Panc1 (cell line): ENCODE data around the gene TMEM129. TPM values are rescaled to one million over a fixed set of nuclear protein-coding genes. Genes with fewer than 3 reads are reported as not detected.

Source experiments
- ATAC-seq: fragments of 200-7000 bp; cut with Tn5 transposase; 2 replicates; pipeline ENCODE4 v1.9.1; 2020; ENCODE audit warnings: mild to moderate bottlenecking, moderate library complexity
- Bru-seq: library from RNA; stranded (reverse); fragments of 400-500 nt; gene quantifications from one replicate; lab custom pipeline; 2021; lab: Mats Ljungman, UMichigan
- BruChase-seq, 2 experiments: library from RNA; stranded (reverse); fragments of 400-500 nt; gene quantifications; one replicate each; lab custom pipeline; 2021; lab: Mats Ljungman, UMichigan
- BruUV-seq: library from RNA; stranded (reverse); fragments of 400-500 nt; replicated peaks from 2 replicates; lab custom pipeline; 2021; lab: Mats Ljungman, UMichigan
- CTCF ChIA-PET: fragments of 300-600 bp; sonication (Branson Sonifier 250); formaldehyde crosslinking; loops from one replicate; lab custom pipeline; 2022; ENCODE audit warnings: antibody characterized with exemption; lab: Charles Lee
- POLR2A ChIA-PET: fragments of 300-600 bp; sonication (Branson Sonifier 250); formaldehyde crosslinking; loops from one replicate; lab custom pipeline; 2022; ENCODE audit warnings: antibody characterized with exemption; lab: Charles Lee
- DNase-seq: peaks from one replicate; pipeline ENCODE4 v3.0.0-alpha.2; 2010; ENCODE audit warnings: low read depth, low spot score
- H3K27ac ChIP-seq: 2 replicates; pipeline ENCODE4 v1.5.1; 2011; ENCODE audit warnings: mild to moderate bottlenecking, low read length, inconsistent platforms
- H3K27me3 ChIP-seq: fragments of 200-500 bp; sonication (Bioruptor generic); 2 replicates; pipeline ENCODE4 v1.6.0; 2014; ENCODE audit warnings: low read length, inconsistent platforms; ENCODE audit not compliant: control insufficient read depth, insufficient read depth
- H3K36me3 ChIP-seq: fragments of 200-500 bp; sonication (Bioruptor generic); 2 replicates; pipeline ENCODE4 v1.5.1; 2014; ENCODE audit warnings: inconsistent platforms, mild to moderate bottlenecking, low read length, moderate library complexity; ENCODE audit not compliant: control insufficient read depth, insufficient read depth
- H3K4me1 ChIP-seq: 2 replicates; pipeline ENCODE4 v1.5.1; 2011; ENCODE audit warnings: inconsistent platforms, mild to moderate bottlenecking, low read length, moderate library complexity; ENCODE audit not compliant: control insufficient read depth, insufficient read depth
- H3K4me3 ChIP-seq, 2 experiments: 2 replicates each; pipeline ENCODE4 v1.5.1; 2011 to 2012; ENCODE audit warnings: low read depth in 2 of 2, low read length in 2 of 2, mild to moderate bottlenecking in 2 of 2, inconsistent platforms in 1 of 2, moderate library complexity in 1 of 2
- H3K9me3 ChIP-seq: fragments of 200-500 bp; sonication (Bioruptor generic); 2 replicates; pipeline ENCODE4 v1.5.1; 2014; ENCODE audit warnings: low read depth, mild to moderate bottlenecking, inconsistent platforms, low read length, moderate library complexity; ENCODE audit not compliant: control insufficient read depth, insufficient read depth
- CTCF ChIP-seq: fragments of 450-650 bp; IDR thresholded peaks from 2 replicates; pipeline ENCODE4 v1.5.1; 2017; ENCODE audit warnings: mild to moderate bottlenecking
- POLR2AphosphoS5 ChIP-seq: IDR thresholded peaks from 2 replicates; pipeline ENCODE4 v1.6.1; 2012; ENCODE audit warnings: mild to moderate bottlenecking, low read depth, low read length, moderate library complexity
- REST ChIP-seq, 2 experiments: IDR thresholded peaks; 2 replicates each; pipeline ENCODE4 v1.6.1; 2011 to 2012; ENCODE audit warnings: low read depth in 2 of 2, control low read depth in 1 of 2, low read length in 1 of 2, mild to moderate bottlenecking in 1 of 2, moderate library complexity in 1 of 2; ENCODE audit not compliant: insufficient read depth in 1 of 2
- SIN3A ChIP-seq: IDR thresholded peaks from 2 replicates; pipeline ENCODE4 v1.6.1; 2012; ENCODE audit warnings: low read depth, mild to moderate bottlenecking, low read length, moderate library complexity, borderline replicate concordance; ENCODE audit not compliant: insufficient read depth
- TCF7L2 ChIP-seq: IDR thresholded peaks from 2 replicates; pipeline ENCODE4 v1.6.1; 2011; ENCODE audit warnings: mild to moderate bottlenecking, low read depth, low read length, inconsistent platforms
- in situ Hi-C: cut with HindIII; loops from 2 replicates; pipeline ENCODE4 v1.10.0; 2016; ENCODE audit warnings: low sequenced_read_pairs, low pct_unique_long_range_greater_than_20kb
- intact Hi-C: fragments of 100-400 bp; cut with micrococcal nuclease; formaldehyde crosslinking; loops from one replicate; pipeline ENCODE4 v1.10.0; 2022; ENCODE audit not compliant: unreplicated experiment
- long read RNA-seq: library from polyadenylated mRNA; unstranded; transcript quantifications from one replicate; pipeline ENCODE4 v2.0.0, GENCODE V29; 2021; ENCODE audit not compliant: unreplicated experiment
- polyA plus RNA-seq: library from polyadenylated mRNA; unstranded; fragments of >200 nt; gene quantifications from one replicate; pipeline ENCODE4 v1.2.1, GENCODE V29; 2012; ENCODE audit warnings: missing spikeins; ENCODE audit not compliant: insufficient read length
- total RNA-seq: library from RNA; stranded (reverse); gene quantifications from one replicate; pipeline ENCODE4 v1.2.1, GENCODE V29; 2021; ENCODE audit not compliant: unreplicated experiment

The TMEM129 gene
- total RNA-seq (32.6 TPM), Bru-seq, nascent RNA (percentile 59 among the genes with signal in this experiment), BruChase-seq, experiment 1, labeled RNA remaining after a 2-hour chase (percentile 66 among the genes with signal in this experiment), BruChase-seq, experiment 2, labeled RNA remaining after a 6-hour chase (percentile 79 among the genes with signal in this experiment)
- 37.6 TPM for polyA plus RNA-seq
- long read RNA-seq, transcript TMEM129-202 (4 exons, 2,810 nt): major isoform, 40 of 107 reads
- long read RNA-seq, transcript TMEM129-201 (3 exons, 2,678 nt): minor isoform, 14 of 107 reads
- long read RNA-seq, partial matches to known transcripts: 18 of 107 reads
- long read RNA-seq, other reads (novel, unspliced or antisense): 31 of 107 reads

DNA sequence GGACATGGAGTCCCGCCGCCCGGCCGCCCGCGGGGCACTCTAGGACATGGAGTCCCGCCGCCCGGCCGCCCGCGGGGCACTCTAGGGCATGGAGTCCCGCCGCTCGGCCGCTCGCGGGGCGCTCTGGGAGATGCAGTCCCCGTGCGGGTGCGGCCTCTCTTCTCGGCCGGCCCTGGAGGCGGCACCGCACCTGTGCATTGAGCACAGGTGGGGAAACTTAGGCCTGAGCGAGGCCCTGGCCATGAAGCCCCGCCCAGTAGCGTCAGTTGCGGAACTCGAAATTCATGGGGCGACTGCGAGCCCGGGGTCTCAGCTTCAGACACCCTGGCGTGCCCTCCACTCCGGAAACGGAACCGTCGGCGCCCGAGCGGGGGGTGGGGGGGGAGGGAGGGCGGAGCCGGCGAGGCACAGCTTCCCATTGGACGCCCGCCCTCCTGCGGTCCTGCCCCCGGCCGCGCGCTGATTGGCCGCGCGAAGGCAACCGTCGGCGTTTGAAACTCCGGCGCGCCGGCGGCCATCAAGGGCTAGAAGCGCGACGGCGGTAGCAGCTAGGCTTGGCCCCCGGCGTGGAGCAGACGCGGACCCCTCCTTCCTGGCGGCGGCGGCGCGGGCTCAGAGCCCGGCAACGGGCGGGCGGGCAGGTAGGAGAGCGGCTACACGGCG is at the start of gene TMEM129, which contains the start of gene TACC3:
TSS of gene TMEM129 (minus strand) at position 321 of the 663 bp plus-strand sequence. CDS start 486 bp downstream, outside the sequence.
TSS of gene TACC3 (plus strand) at position 519 of the 663 bp plus-strand sequence. CDS start 1,901 bp downstream, outside the sequence.
- no peaks in the 10 kb centered on the region for H3K27me3 ChIP-seq
- in situ Hi-C loops (no loop called here), intact Hi-C loops (no loop called here)
- DNase-seq (no peak), ATAC-seq (peak; percentile 86)
- H3K4me1 ChIP-seq: peaks cover 37% of the 10 kb centered on the region
- ChIA-PET CTCF (no interaction called here), POLR2A (no interaction called here)
- no TSS peak for BruUV-seq
- TF ChIP-seq REST (IDR thresholded peaks at IDR 0.05; ENCODE audit: insufficient read depth in 1 of 2, low read depth in 2 of 2, low read length in 1 of 2) (no peak), POLR2AphosphoS5 (peak; percentile 59), CTCF (no peak), SIN3A (peak; percentile 84; the same call in 1 of the 2 replicates)
- H3K27ac ChIP-seq: peak within 1 kb of the TSS; percentile 89
- H3K9me3 ChIP-seq: no peaks in the 10 kb centered on the region
- peaks cover 7% of the 10 kb centered on the region for H3K36me3 ChIP-seq
- H3K4me3 ChIP-seq: peak within 1 kb of the TSS; percentile 64 to 69

- Histone ChIP-seq H3K9me3 (no peaks in the 10 kb centered on the region), H3K36me3 (no peaks in the 10 kb centered on the region), H3K27me3 (no peaks in the 10 kb centered on the region), H3K4me1 (peaks cover 7% of the 10 kb centered on the region; the same call in 1 of the 2 replicates), H3K27ac (no peak overlapping the region), H3K4me3 (no peak overlapping the region)
- in situ Hi-C loops (no loop called here), intact Hi-C loops (no loop called here)
- ATAC-seq (no peak), DNase-seq (no peak)
- CTCF ChIA-PET: no interaction called here
- BruUV-seq: no TSS peak
- POLR2A ChIA-PET: no interaction called here
- no peak for TF ChIP-seq REST (IDR thresholded peaks at IDR 0.05; ENCODE audit: insufficient read depth in 1 of 2, low read depth in 2 of 2, low read length in 1 of 2)
- no peak for TF ChIP-seq POLR2AphosphoS5
- no peak for TF ChIP-seq SIN3A
- TF ChIP-seq CTCF: no peak
- no peak for TF ChIP-seq TCF7L2
Measured at GRCh38 chr4:1770791-1771231, 49.7 kb upstream of the TMEM129 start.
